Measurements from ENCODE around the gene PROS1. TPM values are rescaled to one million over a fixed set of nuclear protein-coding genes. Genes with fewer than 3 reads are reported as not detected.

PROS1 gene
- total RNA-seq, 1 donor from 2014 or later: 24.5 TPM

DNA sequence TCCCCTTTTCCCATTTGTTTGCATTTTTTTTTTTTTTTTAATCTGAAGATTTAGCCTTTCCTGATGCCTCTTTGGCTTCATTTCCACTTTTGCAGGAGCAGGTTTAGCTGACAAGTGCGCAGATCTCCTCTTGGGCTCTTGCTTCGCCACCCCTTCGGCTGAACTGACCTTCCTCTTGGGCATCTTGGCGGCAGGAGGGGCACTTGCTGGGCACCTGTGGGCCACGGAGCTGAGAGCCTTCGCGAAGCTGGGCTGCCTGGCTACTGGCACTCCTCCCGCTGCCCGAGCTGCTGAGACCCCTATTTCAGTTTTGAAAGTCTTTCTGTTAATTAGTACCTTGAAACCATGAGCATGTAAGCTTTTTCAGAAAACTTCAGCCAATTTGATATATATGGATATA is 15.1 kb upstream of the PROS1 start:
- DNase-seq (ENCODE audit: low spot score): no peak
- TF ChIP-seq, protein P1, sequence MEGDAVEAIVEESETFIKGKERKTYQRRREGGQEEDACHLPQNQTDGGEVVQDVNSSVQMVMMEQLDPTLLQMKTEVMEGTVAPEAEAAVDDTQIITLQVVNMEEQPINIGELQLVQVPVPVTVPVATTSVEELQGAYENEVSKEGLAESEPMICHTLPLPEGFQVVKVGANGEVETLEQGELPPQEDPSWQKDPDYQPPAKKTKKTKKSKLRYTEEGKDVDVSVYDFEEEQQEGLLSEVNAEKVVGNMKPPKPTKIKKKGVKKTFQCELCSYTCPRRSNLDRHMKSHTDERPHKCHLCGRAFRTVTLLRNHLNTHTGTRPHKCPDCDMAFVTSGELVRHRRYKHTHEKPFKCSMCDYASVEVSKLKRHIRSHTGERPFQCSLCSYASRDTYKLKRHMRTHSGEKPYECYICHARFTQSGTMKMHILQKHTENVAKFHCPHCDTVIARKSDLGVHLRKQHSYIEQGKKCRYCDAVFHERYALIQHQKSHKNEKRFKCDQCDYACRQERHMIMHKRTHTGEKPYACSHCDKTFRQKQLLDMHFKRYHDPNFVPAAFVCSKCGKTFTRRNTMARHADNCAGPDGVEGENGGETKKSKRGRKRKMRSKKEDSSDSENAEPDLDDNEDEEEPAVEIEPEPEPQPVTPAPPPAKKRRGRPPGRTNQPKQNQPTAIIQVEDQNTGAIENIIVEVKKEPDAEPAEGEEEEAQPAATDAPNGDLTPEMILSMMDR (IDR thresholded peaks at IDR 0.05): no peak
- Mint-ChIP-seq H3K9me3 (ENCODE audit: low read depth) (no peaks in the 10 kb centered on the region), H3K4me1 (ENCODE audit: low read depth) (peaks cover 14% of the 10 kb centered on the region), H3K27me3 (ENCODE audit: low read depth) (no peaks in the 10 kb centered on the region), H3K4me3 (ENCODE audit: unreplicated experiment) (no peak overlapping the region), H3K36me3 (ENCODE audit: low read depth) (no peaks in the 10 kb centered on the region), H3K27ac (ENCODE audit: unreplicated experiment) (no peak overlapping the region)

DNA sequence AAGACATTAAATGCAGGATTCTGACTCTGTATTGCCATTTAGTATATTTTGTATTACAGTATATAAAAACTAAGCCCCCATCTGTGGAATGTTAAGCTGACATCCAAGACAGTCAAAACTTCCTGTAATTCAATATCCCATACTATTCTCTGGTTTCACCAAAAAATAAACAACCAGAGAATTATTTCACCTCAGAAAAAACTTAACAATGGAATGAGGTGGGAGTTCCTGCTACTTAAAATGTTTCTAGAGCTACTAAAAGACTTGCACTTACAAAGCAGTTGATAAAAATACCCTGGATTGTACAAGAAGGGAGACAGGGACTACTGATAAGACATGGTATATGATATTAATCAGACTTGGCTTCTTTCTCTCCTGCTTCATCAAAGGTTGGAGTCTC is 14.6 kb upstream of the PROS1 start:
- no peaks in the 10 kb centered on the region for H3K27me3 Mint-ChIP-seq (ENCODE audit: low read depth)
- H3K9me3 Mint-ChIP-seq (ENCODE audit: low read depth): no peaks in the 10 kb centered on the region
- H3K4me1 Mint-ChIP-seq (ENCODE audit: low read depth): peaks cover 14% of the 10 kb centered on the region
- peak overlapping the region; percentile 55 for H3K27ac Mint-ChIP-seq (ENCODE audit: unreplicated experiment)
- DNase-seq (ENCODE audit: low spot score): no peak
- H3K36me3 Mint-ChIP-seq (ENCODE audit: low read depth): no peaks in the 10 kb centered on the region
- no peak overlapping the region for H3K4me3 Mint-ChIP-seq (ENCODE audit: unreplicated experiment)
- TF ChIP-seq, protein P1 (IDR thresholded peaks at IDR 0.05): no peak

DNA sequence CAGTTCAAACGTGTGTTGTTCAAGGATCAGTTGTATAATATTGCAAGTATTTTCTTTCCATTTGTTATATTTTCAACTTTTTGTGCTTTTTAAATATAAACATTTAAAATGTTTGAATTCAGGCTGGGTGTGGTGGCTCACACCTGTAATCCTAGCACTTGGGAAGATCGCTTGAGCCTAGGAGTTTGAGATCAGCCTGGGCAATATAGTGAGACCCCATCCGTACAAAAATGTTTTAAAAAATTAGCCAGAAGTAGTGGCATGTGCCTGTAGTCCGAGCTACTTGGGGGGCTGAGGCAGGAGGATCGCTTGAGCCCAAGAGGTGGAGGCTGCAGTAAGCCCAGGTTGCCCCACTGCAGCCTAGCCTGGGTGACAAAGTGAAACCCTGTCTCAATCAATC is 10.9 kb upstream of the PROS1 start:
- TF ChIP-seq, protein P1 (IDR thresholded peaks at IDR 0.05): no peak
- no peak overlapping the region for H3K27ac Mint-ChIP-seq (ENCODE audit: unreplicated experiment)
- no peak for DNase-seq (ENCODE audit: low spot score)
- H3K36me3 Mint-ChIP-seq (ENCODE audit: low read depth): no peaks in the 10 kb centered on the region
- peaks cover 35% of the 10 kb centered on the region for H3K4me1 Mint-ChIP-seq (ENCODE audit: low read depth)
- no peaks in the 10 kb centered on the region for H3K9me3 Mint-ChIP-seq (ENCODE audit: low read depth)
- H3K27me3 Mint-ChIP-seq (ENCODE audit: low read depth): no peaks in the 10 kb centered on the region
- no peak overlapping the region for H3K4me3 Mint-ChIP-seq (ENCODE audit: unreplicated experiment)

DNA sequence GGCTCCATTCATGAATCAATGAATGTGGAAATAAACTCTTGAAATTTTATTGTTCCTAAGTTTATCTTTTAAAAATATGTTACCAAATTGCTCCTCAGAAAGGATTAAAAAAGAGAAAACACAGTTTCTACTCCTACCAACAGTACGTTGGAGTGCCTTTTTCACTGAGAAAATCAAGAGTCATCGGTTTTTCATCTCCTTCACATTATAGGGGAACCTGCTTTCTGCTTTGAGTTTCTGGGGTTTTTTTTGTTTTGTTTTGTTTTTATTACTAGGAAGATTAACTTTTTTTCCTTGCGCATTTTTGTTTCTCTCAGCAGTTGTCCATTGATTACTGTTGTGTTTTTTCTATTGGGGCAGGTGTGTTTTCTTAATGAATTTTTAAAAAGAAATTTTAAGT is 9.7 kb upstream of the PROS1 start:
- Mint-ChIP-seq H3K9me3 (ENCODE audit: low read depth) (no peaks in the 10 kb centered on the region), H3K27me3 (ENCODE audit: low read depth) (no peaks in the 10 kb centered on the region)

DNA sequence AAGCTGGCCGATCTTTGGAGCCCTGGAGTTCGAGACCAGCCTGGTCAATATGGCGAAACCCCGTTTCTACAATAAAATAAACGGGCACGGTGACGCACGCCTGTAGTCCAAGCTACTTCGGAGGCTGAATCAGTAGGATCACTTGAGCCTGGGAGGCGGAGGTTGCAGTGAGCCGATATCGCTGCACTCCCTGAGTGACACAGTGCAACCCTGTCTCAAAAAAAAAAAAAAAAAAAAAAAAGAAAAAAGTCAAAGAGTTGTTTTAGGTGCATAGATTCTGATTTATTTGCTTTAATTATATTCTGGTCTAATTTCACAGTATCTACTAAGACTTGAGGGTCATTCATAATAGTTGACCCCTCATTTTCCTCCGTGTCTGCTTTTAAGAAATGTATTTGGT is 8.0 kb upstream of the PROS1 start:
- TF ChIP-seq, protein P1 (IDR thresholded peaks at IDR 0.05): no peak
- no peaks in the 10 kb centered on the region for H3K36me3 Mint-ChIP-seq (ENCODE audit: low read depth)
- no peak overlapping the region for H3K27ac Mint-ChIP-seq (ENCODE audit: unreplicated experiment)

More for the DNA sequence above, 9.7 kb upstream of the PROS1 start:
- Mint-ChIP-seq H3K4me3 (ENCODE audit: unreplicated experiment) (no peak overlapping the region), H3K4me1 (ENCODE audit: low read depth) (peaks cover 34% of the 10 kb centered on the region), H3K27ac (ENCODE audit: unreplicated experiment) (no peak overlapping the region), H3K36me3 (ENCODE audit: low read depth) (no peaks in the 10 kb centered on the region)
- TF ChIP-seq, protein P1 (IDR thresholded peaks at IDR 0.05): no peak
- DNase-seq (ENCODE audit: low spot score): no peak

More for the DNA sequence above, 8.0 kb upstream of the PROS1 start:
- Mint-ChIP-seq H3K4me1 (ENCODE audit: low read depth) (peaks cover 25% of the 10 kb centered on the region), H3K9me3 (ENCODE audit: low read depth) (no peaks in the 10 kb centered on the region), H3K4me3 (ENCODE audit: unreplicated experiment) (no peak overlapping the region), H3K27me3 (ENCODE audit: low read depth) (no peaks in the 10 kb centered on the region)
- DNase-seq (ENCODE audit: low spot score): no peak
